ENCODE data around the gene FAM43A. TPM values are rescaled to one million over a fixed set of nuclear protein-coding genes. Genes with fewer than 3 reads are reported as not detected.
A peak's percentile ranks its signal among the peaks of the same experiment; 100 is the strongest.

The FAM43A gene
- total RNA-seq, 2 experiments from 2014 or later, result 3.3 to 3.9 TPM

DNA sequence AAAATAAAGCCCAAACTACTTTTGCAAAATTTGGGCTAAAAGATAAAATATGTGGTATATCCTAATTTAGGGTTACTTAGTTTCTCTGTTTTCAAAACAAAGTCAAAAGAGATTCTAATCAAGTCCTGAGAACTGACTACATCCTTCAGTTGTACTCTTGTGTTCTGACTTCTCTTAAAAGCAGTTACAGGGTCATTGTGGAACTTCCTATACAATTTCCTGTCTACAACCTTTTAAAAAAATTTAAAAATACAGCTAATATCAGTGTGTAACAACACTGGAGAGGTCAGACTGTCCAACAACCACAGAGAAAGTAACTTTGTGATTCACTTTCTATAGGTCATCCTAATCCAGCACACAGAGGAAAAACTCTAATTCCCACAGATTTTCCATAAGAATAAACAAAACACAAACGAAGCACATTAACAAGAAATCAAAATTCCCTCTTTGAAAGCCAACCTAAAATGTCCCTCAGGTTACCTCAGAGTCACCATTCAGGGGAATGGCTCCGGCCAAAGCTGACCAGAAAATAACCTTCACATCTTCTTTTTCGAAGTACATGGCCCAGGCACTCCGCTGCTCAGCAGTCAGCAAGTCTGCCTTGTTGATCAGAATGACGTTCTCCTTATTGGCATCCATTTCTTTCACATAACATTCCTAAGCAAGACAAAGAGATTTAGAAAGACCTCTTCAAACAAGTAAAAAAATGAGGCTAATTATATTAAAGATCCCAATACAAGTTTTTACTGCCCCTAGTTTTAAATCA lies 27.0 kb upstream of the FAM43A start:
- Mint-ChIP-seq H3K27ac (no peak overlapping the region), H3K9me3 (no peaks in the 10 kb centered on the region), H3K4me1 (ENCODE audit: low read depth) (peaks cover 24% of the 10 kb centered on the region), H3K27me3 (no peaks in the 10 kb centered on the region), H3K36me3 (ENCODE audit: low read depth) (peaks cover 40% of the 10 kb centered on the region), H3K4me3 (no peak overlapping the region)
- ChIA-PET CTCF (interaction anchor here (1.2 to 6.4 kb wide), 3 partner anchors 12 to 602 kb away, joined by 3 to 64 read pairs (median 4); partner anchors contain the start of gene LSG1), POLR2A (interaction anchor here (1.3 kb wide), 1 partner anchor 11 kb away, joined by 6 read pairs; no protein-coding TSS in a partner anchor)
- no peak for DNase-seq
- intact Hi-C loops (cut with micrococcal nuclease), result no loop called here
- ATAC-seq, result no peak
- TF ChIP-seq, protein P1, sequence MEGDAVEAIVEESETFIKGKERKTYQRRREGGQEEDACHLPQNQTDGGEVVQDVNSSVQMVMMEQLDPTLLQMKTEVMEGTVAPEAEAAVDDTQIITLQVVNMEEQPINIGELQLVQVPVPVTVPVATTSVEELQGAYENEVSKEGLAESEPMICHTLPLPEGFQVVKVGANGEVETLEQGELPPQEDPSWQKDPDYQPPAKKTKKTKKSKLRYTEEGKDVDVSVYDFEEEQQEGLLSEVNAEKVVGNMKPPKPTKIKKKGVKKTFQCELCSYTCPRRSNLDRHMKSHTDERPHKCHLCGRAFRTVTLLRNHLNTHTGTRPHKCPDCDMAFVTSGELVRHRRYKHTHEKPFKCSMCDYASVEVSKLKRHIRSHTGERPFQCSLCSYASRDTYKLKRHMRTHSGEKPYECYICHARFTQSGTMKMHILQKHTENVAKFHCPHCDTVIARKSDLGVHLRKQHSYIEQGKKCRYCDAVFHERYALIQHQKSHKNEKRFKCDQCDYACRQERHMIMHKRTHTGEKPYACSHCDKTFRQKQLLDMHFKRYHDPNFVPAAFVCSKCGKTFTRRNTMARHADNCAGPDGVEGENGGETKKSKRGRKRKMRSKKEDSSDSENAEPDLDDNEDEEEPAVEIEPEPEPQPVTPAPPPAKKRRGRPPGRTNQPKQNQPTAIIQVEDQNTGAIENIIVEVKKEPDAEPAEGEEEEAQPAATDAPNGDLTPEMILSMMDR (IDR thresholded peaks at IDR 0.05), result no peak

DNA sequence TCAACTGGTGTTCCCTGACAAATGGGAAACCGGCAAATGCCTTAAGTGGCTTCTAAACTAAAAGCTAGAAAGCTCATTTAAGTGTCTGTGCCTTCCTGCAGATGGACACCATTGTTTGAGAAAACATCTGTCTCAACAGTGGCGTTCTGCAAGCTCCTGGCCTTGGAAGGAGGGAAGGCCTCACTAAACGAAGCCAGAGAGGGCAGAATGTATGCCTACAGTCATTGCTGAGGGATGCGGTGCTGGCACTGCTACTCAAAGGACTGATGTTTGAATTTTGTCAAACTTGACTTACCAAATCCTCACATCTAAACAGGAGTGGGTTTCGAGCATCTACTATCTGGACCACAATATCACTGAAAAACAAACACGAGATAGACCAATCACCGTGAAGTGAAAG lies 25.9 kb upstream of the FAM43A start:
- Mint-ChIP-seq H3K4me1 (ENCODE audit: low read depth) (peaks cover 14% of the 10 kb centered on the region), H3K4me3 (no peak overlapping the region), H3K9me3 (no peaks in the 10 kb centered on the region), H3K36me3 (ENCODE audit: low read depth) (peaks cover 34% of the 10 kb centered on the region), H3K27me3 (no peaks in the 10 kb centered on the region), H3K27ac (no peak overlapping the region)
- ChIA-PET POLR2A (interaction anchor here (0.8 to 2.6 kb wide), 3 partner anchors 10 to 12 kb away, joined by 3 to 9 read pairs (median 6); partner anchors contain the start of gene LSG1), CTCF (interaction anchor here (1.4 to 6.4 kb wide), 3 partner anchors 11 to 601 kb away, joined by 4 to 64 read pairs (median 4); partner anchors contain the start of gene LSG1)
- TF ChIP-seq, protein P1 (IDR thresholded peaks at IDR 0.05), result no peak
- DNase-seq (no peak), ATAC-seq (no peak)
- intact Hi-C loops (cut with micrococcal nuclease), result no loop called here

DNA sequence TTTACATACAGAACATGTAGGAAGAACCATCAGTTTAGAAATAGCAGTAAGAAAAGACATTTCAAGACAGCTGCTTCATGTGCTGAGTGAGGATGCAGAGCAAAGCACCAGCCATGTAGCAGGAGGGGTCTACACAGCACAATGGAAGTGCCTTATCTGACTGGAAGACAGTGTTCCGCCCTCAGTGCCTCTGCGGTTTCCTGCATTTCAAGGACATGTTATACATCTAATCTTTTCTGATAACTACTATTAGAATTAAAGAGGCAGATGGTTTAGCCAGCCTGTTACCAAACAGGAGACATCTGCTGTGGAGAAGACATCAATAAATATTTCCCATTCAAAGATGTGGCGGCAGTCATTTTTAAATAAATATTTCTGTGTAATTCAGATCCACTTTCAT lies 24.3 kb upstream of the FAM43A start:
- ChIA-PET CTCF (interaction anchor here (0.6 to 6.4 kb wide), 5 partner anchors 10 to 249 kb away, joined by 3 to 64 read pairs (median 3); partner anchors contain the start of gene LSG1), POLR2A (interaction anchor here (2.6 kb wide), 1 partner anchor 11 kb away, joined by 9 read pairs; the partner anchor contains the start of gene LSG1)
- no peaks in the 10 kb centered on the region for H3K9me3 Mint-ChIP-seq
- intact Hi-C loops (cut with micrococcal nuclease), result no loop called here
- ATAC-seq (no peak), DNase-seq (no peak)
- TF ChIP-seq, protein P1 (IDR thresholded peaks at IDR 0.05), result no peak
- H3K4me3 Mint-ChIP-seq, result no peak overlapping the region
- peak overlapping the region; percentile 48 for H3K27ac Mint-ChIP-seq
- H3K4me1 Mint-ChIP-seq (ENCODE audit: low read depth), result peaks cover 11% of the 10 kb centered on the region
- H3K36me3 Mint-ChIP-seq (ENCODE audit: low read depth), result peaks cover 35% of the 10 kb centered on the region
- H3K27me3 Mint-ChIP-seq, result no peaks in the 10 kb centered on the region

DNA sequence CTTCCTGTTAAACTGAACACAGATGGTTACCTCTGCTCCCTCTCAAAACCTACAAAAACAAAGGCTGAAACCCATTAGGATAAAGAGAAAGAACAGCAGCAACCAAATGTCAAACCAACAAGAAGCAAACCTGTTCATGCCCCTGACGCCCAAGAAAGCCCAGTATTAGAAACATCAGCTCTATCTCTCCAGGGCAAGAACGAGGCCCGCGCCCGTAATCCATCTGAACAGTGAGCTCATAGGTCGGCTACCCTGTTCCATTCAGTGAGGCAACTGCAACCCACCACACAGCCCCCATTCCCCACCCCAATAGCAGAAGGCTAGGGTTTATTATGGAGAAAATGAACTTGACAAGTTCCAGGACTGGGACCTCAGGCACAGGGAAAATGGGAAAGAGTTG lies 23.7 kb upstream of the FAM43A start:
- TF ChIP-seq, protein P1 (IDR thresholded peaks at IDR 0.05), result no peak
- Mint-ChIP-seq H3K36me3 (ENCODE audit: low read depth) (peaks cover 32% of the 10 kb centered on the region), H3K27ac (no peak overlapping the region), H3K4me3 (no peak overlapping the region), H3K4me1 (ENCODE audit: low read depth) (peaks cover 11% of the 10 kb centered on the region), H3K9me3 (no peaks in the 10 kb centered on the region), H3K27me3 (no peaks in the 10 kb centered on the region)
- ChIA-PET POLR2A (interaction anchor here (2.6 kb wide), 1 partner anchor 10 kb away, joined by 9 read pairs; the partner anchor contains the start of gene LSG1), CTCF (interaction anchor here (0.7 to 6.4 kb wide), 3 partner anchors 9 to 318 kb away, joined by 3 to 64 read pairs (median 5); partner anchors contain the start of gene LSG1)
- no peak for ATAC-seq
- intact Hi-C loops (cut with micrococcal nuclease), result no loop called here
- no peak for DNase-seq

DNA sequence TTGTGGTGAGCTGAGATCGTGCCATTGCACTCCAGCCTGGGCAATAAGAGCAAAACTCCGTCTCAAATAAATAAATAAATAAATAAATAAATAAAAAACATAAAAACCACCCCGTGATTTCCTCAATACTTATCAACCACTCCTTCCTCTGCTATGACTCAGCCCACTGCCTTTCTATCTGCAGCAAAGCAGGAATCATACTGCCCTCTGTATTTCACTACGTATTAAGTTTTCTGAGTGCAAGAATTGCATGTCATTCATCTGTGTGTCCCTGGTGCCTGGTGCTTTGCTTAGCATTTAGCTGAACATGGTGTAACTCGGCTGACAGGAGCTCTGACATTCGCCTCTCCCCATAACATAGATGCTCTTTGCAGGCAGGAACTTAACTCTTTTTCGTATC lies 20.8 kb upstream of the FAM43A start:
- DNase-seq (no peak), ATAC-seq (no peak)
- Mint-ChIP-seq H3K27me3 (no peaks in the 10 kb centered on the region), H3K4me3 (no peak overlapping the region), H3K4me1 (ENCODE audit: low read depth) (peaks cover 26% of the 10 kb centered on the region), H3K9me3 (no peaks in the 10 kb centered on the region), H3K36me3 (ENCODE audit: low read depth) (peaks cover 29% of the 10 kb centered on the region), H3K27ac (no peak overlapping the region)
- TF ChIP-seq, protein P1 (IDR thresholded peaks at IDR 0.05), result no peak
- intact Hi-C loops (cut with micrococcal nuclease), result no loop called here
- POLR2A ChIA-PET, result no interaction called here
- CTCF ChIA-PET, result interaction anchor here (1.1 kb wide), 1 partner anchor 134 kb away, joined by 3 read pairs; no protein-coding TSS in a partner anchor
